ENCODE measurements around the gene CDC6. TPM values are rescaled to one million over a fixed set of nuclear protein-coding genes. Genes with fewer than 3 reads are reported as not detected.

CDC6 gene
- total RNA-seq: 4.0 TPM

DNA sequence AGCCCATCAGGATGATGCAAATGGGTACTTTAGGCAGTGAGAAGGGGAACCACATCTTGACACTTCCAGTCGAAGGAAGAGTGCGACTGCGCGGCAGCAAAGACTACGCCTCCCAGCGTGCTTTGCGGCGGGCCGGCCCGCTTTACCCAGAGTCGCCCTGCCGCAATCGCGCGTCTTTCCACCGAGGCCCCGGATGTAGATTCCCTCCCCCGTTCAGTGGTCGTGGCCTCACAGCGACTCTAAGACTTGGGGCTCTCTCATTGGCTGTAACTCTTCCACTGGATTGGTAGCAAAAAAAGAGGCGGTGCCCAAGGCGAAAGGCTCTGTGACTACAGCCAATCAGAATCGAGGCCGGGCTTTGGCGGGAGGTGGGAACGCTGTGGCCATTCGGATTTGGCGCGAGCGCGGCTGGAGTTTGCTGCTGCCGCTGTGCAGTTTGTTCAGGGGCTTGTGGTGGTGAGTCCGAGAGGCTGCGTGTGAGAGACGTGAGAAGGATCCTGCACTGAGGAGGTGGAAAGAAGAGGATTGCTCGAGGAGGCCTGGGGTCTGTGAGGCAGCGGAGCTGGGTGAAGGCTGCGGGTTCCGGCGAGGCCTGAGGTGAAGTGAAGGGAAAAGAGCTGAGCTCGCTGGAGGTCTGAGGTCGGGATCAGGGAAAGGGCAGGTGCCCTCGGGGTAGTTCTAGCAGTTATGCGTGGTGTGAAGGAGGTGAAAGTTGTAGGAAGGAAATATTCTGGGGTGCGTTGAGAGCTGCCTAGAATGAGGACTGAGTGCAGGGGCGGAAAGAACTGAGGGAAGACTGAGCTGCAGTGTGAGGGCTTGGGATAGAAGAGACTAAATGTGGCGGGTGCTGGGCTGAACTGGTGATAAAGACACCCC is at the start of gene CDC6:
TSS of gene CDC6 (plus strand) at position 386 of the 876 bp plus-strand sequence. CDS start 1,542 bp downstream, outside the sequence.
- peak; percentile 93 to 100 (median 99) for DNase-seq (ENCODE audit: low read depth in 2 of 3, low spot score in 2 of 3)

DNA sequence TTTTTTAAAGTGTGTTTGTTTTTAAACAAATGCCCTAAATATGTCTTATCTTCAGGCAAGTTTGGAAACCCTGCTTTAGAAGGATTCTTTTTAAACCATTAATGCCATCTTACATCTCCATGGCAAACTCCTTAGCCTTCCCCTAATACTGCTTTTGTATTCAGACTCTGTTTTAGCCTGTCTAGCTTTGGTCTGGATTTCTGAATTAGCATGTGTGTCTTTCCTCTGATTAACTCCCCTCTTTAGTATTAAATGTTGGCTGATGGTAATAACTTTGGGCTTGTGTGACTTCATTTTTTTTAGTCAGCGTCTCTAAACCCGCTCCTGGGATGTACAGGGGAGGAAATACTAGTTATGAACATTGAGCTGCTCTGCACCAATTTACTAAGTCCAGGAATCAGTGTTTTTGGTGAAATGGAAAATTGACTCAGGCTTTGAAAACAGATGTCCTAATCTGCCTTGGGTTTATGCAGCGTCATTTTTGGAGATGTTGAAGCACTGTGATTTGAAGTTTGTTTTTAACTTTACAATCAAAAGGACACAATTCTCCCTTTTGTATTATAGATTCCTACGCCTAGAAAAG is 46.3 kb upstream of the CDC6 start:
- DNase-seq (ENCODE audit: low read depth in 2 of 3, low spot score in 2 of 3): no peak

DNA sequence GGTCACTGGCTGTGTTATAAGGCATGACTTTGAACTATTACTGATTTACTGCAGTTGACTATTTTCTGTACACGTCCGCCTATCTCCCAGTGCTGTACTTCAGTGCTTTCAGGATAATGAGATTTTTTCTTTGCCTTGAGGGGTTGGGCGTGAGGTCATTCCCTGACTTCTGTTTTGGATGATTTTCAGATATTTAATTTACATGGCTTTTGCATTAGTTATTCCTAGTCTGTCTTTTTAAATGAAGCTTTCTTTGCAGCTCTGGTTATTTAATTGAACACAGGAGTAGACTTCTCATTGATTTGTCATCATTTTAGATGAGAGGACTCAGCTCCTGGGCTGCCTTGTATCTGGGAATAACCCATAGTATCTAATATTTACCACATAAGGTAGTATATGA is 44.9 kb upstream of the CDC6 start:
- DNase-seq (ENCODE audit: low read depth in 2 of 3, low spot score in 2 of 3): no peak

GRCh38 chr17:40243761-40244160 is 43.9 kb upstream of the CDC6 start:
- no peak for DNase-seq (ENCODE audit: low read depth in 2 of 3, low spot score in 2 of 3)

GRCh38 chr17:40244255-40244654 is 43.4 kb upstream of the CDC6 start:
- no peak for DNase-seq (ENCODE audit: low read depth in 2 of 3, low spot score in 2 of 3)

GRCh38 chr17:40247926-40248495 is 39.7 kb upstream of the CDC6 start:
- DNase-seq (ENCODE audit: low read depth in 2 of 3, low spot score in 2 of 3): no peak

DNA sequence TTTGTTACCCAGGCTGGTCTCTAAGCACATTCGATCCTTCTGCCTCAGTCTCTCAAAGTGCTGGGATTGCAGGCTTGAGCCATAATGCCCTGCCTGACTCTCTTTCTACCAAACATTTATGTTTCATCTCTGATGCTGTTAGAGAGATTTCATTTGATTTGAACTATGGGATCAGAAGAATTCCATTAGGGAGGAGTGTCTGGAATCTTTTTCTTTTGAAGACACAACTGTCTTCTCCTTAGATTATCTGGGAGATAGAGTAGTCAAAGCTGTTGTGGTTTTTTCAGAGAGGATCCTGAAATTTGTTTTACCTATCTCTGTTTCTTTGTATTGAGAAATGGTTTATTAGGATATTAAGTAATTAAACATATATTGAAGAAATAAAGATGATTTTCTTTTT is 39.2 kb upstream of the CDC6 start:
- no peak for DNase-seq (ENCODE audit: low read depth in 2 of 3, low spot score in 2 of 3)

GRCh38 chr17:40251576-40251975 is 36.1 kb upstream of the CDC6 start:
- no peak for DNase-seq (ENCODE audit: low read depth in 2 of 3, low spot score in 2 of 3)

DNA sequence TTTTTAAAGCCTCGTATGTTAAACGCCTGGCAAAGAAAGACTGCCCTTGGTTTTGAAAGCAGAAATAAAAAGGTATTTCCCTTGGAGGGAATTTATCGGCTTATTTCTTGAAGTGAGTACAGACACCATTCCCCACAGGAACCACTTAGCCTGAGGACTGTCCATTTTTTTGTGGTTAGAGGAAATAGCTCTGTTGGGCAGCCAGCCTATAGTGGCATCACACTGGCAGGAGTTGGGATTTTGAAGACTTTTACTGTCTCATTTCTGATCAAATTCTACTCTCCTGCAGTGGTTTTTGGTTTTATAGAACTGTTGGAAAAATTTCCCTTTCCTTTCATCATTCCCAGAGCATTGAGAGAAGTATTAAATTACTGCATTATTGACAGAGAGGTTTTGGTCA is 34.1 kb upstream of the CDC6 start:
- DNase-seq (ENCODE audit: low read depth in 2 of 3, low spot score in 2 of 3): no peak

- DNase-seq (ENCODE audit: low read depth in 2 of 3, low spot score in 2 of 3): no peak
Measured at GRCh38 chr17:40259505-40259904, 28.2 kb upstream of the CDC6 start.

- no peak for DNase-seq (ENCODE audit: low read depth in 2 of 3, low spot score in 2 of 3)
Measured at GRCh38 chr17:40260528-40260927, 27.2 kb upstream of the CDC6 start.

- DNase-seq (ENCODE audit: low read depth in 2 of 3, low spot score in 2 of 3): no peak
Measured at GRCh38 chr17:40264458-40265185, 23.1 kb upstream of the CDC6 start.

DNA sequence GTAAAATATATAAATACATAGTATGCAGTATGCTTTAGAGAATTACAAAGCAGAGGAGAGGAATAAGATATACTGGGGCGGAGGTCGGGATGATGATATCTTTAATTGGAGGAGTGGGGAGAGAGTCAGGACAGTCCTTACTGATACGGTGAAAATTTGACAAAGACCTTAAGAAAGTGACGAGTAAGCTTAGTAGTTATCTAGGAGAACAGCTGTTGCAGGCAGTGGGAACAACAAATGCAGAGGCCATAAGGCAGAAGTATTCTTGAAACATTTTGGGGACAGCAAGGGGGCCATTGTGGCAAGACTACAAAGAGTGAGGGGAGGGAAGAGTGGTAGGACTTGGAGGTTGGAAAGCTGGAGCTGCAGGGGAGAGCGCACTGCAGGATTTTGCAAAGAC is 22.3 kb upstream of the CDC6 start:
- DNase-seq (ENCODE audit: low read depth in 2 of 3, low spot score in 2 of 3): no peak

DNA sequence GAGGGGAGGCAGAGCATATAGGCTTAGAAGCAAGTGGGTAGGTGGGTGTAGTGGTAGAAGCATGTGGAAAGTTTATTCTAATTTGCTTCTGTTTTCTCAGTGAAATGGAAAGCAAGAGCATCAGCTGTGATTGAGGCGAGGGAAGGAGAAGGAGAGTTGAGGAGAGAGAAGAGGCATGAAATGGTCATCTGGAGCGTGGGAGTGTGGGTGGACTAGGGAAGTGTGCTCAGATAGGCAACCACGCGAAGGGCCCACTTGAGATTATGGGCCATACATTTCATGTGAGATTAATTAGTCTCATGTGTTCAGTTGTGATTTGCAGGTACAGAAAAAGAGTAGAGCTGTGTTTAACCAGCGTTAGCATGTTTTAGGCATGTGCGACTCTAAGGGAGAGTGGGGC is 20.8 kb upstream of the CDC6 start:
- DNase-seq (ENCODE audit: low read depth in 2 of 3, low spot score in 2 of 3): no peak

DNA sequence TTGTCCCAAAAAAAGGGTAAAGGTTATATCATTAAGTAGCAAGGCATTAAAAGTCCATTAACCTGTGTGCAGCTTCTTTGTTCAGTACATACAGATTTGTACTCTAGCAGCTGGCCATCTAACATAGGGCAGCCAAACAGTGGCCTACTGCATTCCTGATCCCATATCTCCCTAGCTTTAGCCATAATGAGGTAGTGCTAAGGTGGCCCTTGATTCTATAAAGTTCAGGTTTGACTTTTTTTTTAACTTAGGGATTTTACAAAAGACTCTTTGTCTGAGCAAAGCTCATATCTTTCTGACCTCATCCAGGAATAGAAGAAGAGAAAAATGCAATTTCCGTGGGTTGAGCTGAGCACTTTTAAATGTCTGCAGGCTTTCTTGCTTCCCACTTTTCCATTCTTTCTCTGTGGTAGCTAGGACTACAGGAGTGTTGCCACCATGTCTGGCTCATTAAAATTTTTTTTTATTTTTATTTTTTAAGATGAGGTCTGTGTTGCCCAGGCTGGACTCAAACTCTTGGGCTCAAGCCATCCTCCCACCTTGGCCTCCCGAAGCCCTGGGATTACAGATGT is 19.5 kb upstream of the CDC6 start:
- no peak for DNase-seq (ENCODE audit: low read depth in 2 of 3, low spot score in 2 of 3)

GRCh38 chr17:40278414-40278813 is 9.3 kb upstream of the CDC6 start:
- no peak for DNase-seq (ENCODE audit: low read depth in 2 of 3, low spot score in 2 of 3)

DNA sequence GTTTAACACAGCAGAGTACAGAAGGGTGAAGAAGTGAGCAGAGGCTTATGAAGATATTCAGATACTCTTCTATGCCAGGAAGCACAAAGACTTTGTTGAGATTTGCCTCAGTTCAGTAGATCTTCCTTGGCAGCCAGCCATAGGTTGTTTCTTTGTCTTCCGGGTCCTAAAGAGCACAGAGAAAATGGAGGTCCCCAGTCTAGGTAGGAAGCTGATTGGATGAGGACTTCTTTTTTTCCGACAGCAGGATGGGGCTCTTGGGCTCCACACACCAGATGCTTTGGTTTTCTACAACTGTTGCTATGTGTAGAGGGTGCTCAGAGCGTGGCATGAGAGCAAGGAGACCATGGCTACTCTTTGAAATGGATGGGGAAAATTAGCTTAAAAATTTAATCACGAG is 8.3 kb upstream of the CDC6 start:
- no peak for DNase-seq (ENCODE audit: low read depth in 2 of 3, low spot score in 2 of 3)

GRCh38 chr17:40281663-40282062 is 6.0 kb upstream of the CDC6 start:
- no peak for DNase-seq (ENCODE audit: low read depth in 2 of 3, low spot score in 2 of 3)

GRCh38 chr17:40283662-40284061 is 4.0 kb upstream of the CDC6 start:
- DNase-seq (ENCODE audit: low read depth in 2 of 3, low spot score in 2 of 3): no peak

DNA sequence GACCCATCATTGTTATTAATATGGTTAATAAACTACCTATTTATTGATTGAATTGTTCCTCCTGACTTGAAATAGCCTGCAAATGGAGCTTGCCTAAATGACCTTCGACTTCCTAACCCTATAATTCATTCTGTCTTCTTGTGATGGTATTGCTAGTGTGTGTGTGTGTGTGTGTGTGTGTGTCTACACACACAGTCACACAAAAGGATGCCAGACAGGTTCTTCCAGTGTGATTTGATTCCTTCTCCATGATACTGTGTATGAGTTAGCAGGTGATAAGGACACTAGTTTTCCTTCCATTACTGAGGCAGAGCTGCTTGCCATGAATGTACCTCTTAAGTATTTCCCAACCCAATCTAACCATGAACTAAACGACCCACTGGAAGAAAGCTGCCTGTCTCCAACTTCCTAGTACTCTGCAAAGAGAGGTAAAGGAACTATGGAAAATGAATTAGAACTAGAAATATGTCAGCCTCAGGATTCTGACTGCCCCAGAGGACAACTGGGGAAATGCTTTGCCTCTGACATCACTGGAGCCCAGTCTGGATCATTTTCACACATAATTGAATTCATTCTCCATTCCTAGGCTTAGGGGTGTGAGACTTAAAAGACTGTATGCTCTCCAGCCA is 3.5 kb upstream of the CDC6 start:
- DNase-seq (ENCODE audit: low read depth in 2 of 3, low spot score in 2 of 3): no peak

- no peak for DNase-seq (ENCODE audit: low read depth in 2 of 3, low spot score in 2 of 3)
Measured at GRCh38 chr17:40286473-40286872, 1.2 kb upstream of the CDC6 start.

Measured in hematopoietic multipotent progenitor cell (in vitro differentiated cells).